ENCODE data around the gene AQP11. TPM values are rescaled to one million over a fixed set of nuclear protein-coding genes. Genes with fewer than 3 reads are reported as not detected.

AQP11 gene, protein sequence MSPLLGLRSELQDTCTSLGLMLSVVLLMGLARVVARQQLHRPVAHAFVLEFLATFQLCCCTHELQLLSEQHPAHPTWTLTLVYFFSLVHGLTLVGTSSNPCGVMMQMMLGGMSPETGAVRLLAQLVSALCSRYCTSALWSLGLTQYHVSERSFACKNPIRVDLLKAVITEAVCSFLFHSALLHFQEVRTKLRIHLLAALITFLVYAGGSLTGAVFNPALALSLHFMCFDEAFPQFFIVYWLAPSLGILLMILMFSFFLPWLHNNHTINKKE
- total RNA-seq (ENCODE audit: low replicate concordance): 0.45 and 5.5 TPM in 2 replicates

DNA sequence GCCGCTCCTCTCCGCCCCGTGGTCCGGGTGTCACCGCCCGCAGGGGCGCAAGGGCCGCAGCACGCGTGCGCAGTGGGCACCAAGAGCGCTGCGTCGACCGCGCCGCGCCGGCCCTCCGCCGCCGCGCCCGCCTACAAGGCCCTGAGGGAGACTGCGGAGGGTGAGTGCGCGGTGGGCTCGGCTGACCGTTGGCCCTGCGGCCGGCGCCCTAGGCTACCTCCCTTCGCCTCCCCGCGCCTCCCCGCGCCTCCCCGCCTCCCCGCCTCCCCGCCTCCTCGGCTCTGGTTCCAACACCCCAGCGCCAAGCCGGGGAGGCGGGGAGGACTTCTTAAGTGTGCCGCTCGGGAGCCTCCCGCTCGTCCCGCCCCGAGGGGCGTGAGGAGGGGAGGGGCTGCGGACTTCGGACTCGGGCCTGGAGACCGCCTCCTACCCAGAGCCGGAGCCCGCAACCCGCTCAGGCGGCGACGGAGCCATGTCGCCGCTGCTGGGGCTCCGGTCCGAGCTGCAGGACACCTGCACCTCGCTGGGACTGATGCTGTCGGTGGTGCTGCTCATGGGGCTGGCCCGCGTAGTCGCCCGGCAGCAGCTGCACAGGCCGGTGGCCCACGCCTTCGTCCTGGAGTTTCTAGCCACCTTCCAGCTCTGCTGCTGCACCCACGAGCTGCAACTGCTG, at the start of gene AQP11:
TSS of gene AQP11 (plus strand) at position 433 of the 673 bp plus-strand sequence. CDS start at position 473, 40 bp downstream.

DNA sequence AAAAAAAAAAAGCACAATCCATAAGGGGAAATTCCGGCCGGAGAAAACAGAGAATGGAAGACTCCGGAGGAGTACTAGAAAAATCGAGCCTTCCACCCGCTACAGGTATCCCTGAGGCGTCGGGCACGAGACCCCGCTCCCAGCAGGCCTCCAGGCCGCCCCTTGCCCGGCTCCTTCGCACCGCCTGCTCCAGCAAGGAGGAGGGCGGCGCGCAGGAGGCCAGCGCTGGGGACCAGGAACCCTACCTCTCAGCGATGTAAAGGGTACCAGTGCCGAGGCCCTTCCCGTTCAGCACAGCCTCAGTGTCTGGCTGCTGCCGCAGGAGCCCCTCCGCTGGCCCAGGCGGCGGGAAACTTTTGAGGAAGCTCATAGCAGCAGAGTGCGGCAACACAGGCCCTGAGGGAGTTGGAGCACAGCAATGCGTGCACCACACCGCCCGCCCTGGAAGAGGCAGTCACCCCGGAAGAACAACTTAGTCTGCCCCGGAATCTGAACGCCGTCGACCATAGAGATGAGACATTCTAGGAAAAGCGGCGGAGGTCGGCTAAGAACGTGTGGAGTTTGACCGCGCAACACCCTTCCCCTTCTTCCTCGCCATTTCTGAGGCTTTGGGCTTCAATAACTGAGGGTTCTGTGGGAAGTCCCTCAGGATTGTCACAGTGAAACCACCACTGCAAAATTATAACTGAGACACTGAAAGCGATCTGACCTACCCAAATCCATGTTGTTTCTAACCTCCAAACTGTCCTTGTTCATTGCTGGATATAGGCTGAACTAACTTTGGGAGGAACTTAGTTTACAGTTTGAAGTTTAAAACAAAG, 47.8 kb downstream of the AQP11 start, which contains the start of gene CLNS1A:
TSS of gene CLNS1A (minus strand) at position 450 of the 821 bp plus-strand sequence. CDS start at position 370, 80 bp downstream.

Other genes with a start within 250 kb of the AQP11 start
- 14.9 and 29.4 TPM in 2 replicates for gene PAK1, start 115.9 kb upstream of the AQP11 start, total RNA-seq (ENCODE audit: low replicate concordance)
- gene CLNS1A, start 47.8 kb downstream of the AQP11 start, total RNA-seq (ENCODE audit: low replicate concordance): 148 and 337 TPM in 2 replicates
- gene RSF1, start 230.8 kb downstream of the AQP11 start, total RNA-seq (ENCODE audit: low replicate concordance): 27.9 and 36.2 TPM in 2 replicates
- gene AAMDC, start 231.2 kb downstream of the AQP11 start, total RNA-seq (ENCODE audit: low replicate concordance): 58.4 and 63.2 TPM in 2 replicates

Measured in smooth muscle cell of the coronary artery (primary cell).